ENCODE data around the gene RPL11.
"Not testable (repeated sequence)": the region's sequence is repeated elsewhere in the genome, so short reads cannot be mapped to it uniquely, and the experiment has no call there.

Gene RPL11

DNA sequence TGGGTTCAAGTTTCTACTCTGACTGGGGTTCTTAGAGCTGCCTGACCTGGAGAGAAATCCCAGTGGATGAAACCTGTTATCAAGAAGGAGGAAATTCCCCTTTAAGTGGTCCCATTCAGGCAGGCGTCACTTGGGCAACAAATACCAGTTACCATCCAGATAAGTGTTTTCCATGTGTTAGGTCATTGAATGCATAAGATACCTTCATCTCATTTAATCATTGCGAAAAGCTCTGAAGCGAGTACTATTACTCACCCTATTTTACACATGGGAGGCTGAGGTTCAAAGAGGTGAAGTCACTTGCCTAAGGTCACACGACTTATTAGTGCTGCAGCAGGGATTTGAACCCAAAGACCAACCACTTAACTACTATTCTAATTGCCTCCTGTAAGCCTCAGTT, 45.5 kb upstream of the RPL11 start:
- Histone ChIP-seq H2AK5ac (ENCODE audit: low read depth, low read length) (no peak overlapping the region), H3K23ac (ENCODE audit: low read depth, low read length, poor library complexity) (no peak overlapping the region), H4K8ac (ENCODE audit: low read depth, low read length) (no peak overlapping the region), H3K9me3 (replicated peaks in 1 of 2; ENCODE audit: control insufficient read depth in 2 of 2, insufficient read depth in 1 of 2, low read depth in 1 of 2, low read length in 2 of 2) (no peaks in the 10 kb centered on the region), H3K4me1 (ENCODE audit: control insufficient read depth in 2 of 2, insufficient read depth in 1 of 2, low read depth in 1 of 2, low read length in 2 of 2) (peaks cover 7 to 10% of the 10 kb centered on the region in 2 donors), H4K91ac (ENCODE audit: low read depth, low read length, poor library complexity) (no peak overlapping the region), H3K79me1 (ENCODE audit: low read depth, low read length) (no peaks in the 10 kb centered on the region), H2BK15ac (ENCODE audit: low read length) (no peak overlapping the region), H2BK120ac (ENCODE audit: low read depth, low read length) (no peak overlapping the region), H2AFZ (ENCODE audit: low read length) (no peak overlapping the region), H3K4me3 (ENCODE audit: low read length in 2 of 2) (no peak overlapping the region), H3K27me3 (ENCODE audit: control insufficient read depth in 3 of 3, insufficient read depth in 3 of 3, low read depth in 1 of 3, low read length in 3 of 3) (peaks cover 0 to 17% (median 0%) of the 10 kb centered on the region in 3 experiments), H2BK12ac (ENCODE audit: low read length) (no peak overlapping the region), H3K14ac (ENCODE audit: low read length) (no peak overlapping the region), H3K27ac (replicated peaks; ENCODE audit: low read length) (no peak overlapping the region), H3K36me3 (replicated peaks in 1 of 2; ENCODE audit: control insufficient read depth in 2 of 2, insufficient read depth in 2 of 2, low read length in 2 of 2) (no peaks in the 10 kb centered on the region), H3K4me2 (ENCODE audit: insufficient read depth, low read length, poor library complexity, severe bottlenecking) (no peak overlapping the region), H3K18ac (ENCODE audit: low read length) (no peak overlapping the region), H3K4ac (ENCODE audit: low read length) (no peak overlapping the region), H3K9ac (ENCODE audit: low read depth, low read length, poor library complexity) (no peak overlapping the region), H2BK5ac (ENCODE audit: low read length) (no peak overlapping the region)
- no peak for DNase-seq (ENCODE audit: low spot score)
- no CpG with 5 or more reads among the region's 4 CpGs for WGBS, 2 donors (ENCODE audit: extremely low coverage in 2 of 2, insufficient read length in 2 of 2, insufficient replicate concordance in 1 of 2)

DNA sequence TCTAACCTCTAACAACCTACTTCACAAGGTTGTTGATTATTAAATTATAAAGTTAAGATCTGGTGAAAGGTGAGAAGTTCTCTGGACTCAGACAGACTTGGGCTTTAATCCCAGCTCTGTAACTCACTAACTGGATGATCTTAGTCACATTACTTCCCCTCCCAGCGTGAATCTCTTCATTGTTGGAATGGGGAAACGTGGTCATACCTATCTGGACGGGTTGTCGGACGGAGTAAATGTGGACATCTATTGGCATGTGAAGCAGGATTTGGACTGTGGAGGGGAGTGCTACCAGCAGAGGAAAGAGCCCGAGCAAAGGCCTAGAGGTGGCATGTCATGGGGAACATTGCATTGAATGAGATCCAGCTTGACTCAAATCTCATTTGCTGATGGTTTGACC, 45.1 kb upstream of the RPL11 start:
- WGBS, 2 donors (ENCODE audit: extremely low coverage in 2 of 2, insufficient read length in 2 of 2, insufficient replicate concordance in 1 of 2): no CpG with 5 or more reads among the region's 6 CpGs
- no peak overlapping the region for H4K91ac ChIP-seq (ENCODE audit: low read depth, low read length, poor library complexity)
- H3K9ac ChIP-seq (ENCODE audit: low read depth, low read length, poor library complexity): no peak overlapping the region
- H3K18ac ChIP-seq (ENCODE audit: low read length): no peak overlapping the region
- no peak overlapping the region for H2BK12ac ChIP-seq (ENCODE audit: low read length)
- no peak overlapping the region for H3K4ac ChIP-seq (ENCODE audit: low read length)
- no peaks in the 10 kb centered on the region for H3K9me3 ChIP-seq (replicated peaks in 1 of 2; ENCODE audit: control insufficient read depth in 2 of 2, insufficient read depth in 1 of 2, low read depth in 1 of 2, low read length in 2 of 2)
- no peak overlapping the region for H2BK120ac ChIP-seq (ENCODE audit: low read depth, low read length)
- H3K27ac ChIP-seq (replicated peaks; ENCODE audit: low read length): no peak overlapping the region
- no peak for DNase-seq (ENCODE audit: low spot score)
- no peak overlapping the region for H3K4me2 ChIP-seq (ENCODE audit: insufficient read depth, low read length, poor library complexity, severe bottlenecking)
- H3K79me1 ChIP-seq (ENCODE audit: low read depth, low read length): no peaks in the 10 kb centered on the region
- no peak overlapping the region for H2AK5ac ChIP-seq (ENCODE audit: low read depth, low read length)
- H3K4me1 ChIP-seq (ENCODE audit: control insufficient read depth in 2 of 2, insufficient read depth in 1 of 2, low read depth in 1 of 2, low read length in 2 of 2): peaks cover 7 to 10% of the 10 kb centered on the region in 2 donors
- no peak overlapping the region for H2BK5ac ChIP-seq (ENCODE audit: low read length)
- H3K36me3 ChIP-seq (replicated peaks in 1 of 2; ENCODE audit: control insufficient read depth in 2 of 2, insufficient read depth in 2 of 2, low read length in 2 of 2): no peaks in the 10 kb centered on the region
- no peak overlapping the region for H2BK15ac ChIP-seq (ENCODE audit: low read length)
- no peak overlapping the region for H4K8ac ChIP-seq (ENCODE audit: low read depth, low read length)
- no peak overlapping the region for H3K14ac ChIP-seq (ENCODE audit: low read length)
- no peak overlapping the region for H3K4me3 ChIP-seq (ENCODE audit: low read length in 2 of 2)
- H2AFZ ChIP-seq (ENCODE audit: low read length): no peak overlapping the region
- peaks cover 0 to 22% (median 0%) of the 10 kb centered on the region in 3 experiments for H3K27me3 ChIP-seq (ENCODE audit: control insufficient read depth in 3 of 3, insufficient read depth in 3 of 3, low read depth in 1 of 3, low read length in 3 of 3)
- no peak overlapping the region for H3K23ac ChIP-seq (ENCODE audit: low read depth, low read length, poor library complexity)

DNA sequence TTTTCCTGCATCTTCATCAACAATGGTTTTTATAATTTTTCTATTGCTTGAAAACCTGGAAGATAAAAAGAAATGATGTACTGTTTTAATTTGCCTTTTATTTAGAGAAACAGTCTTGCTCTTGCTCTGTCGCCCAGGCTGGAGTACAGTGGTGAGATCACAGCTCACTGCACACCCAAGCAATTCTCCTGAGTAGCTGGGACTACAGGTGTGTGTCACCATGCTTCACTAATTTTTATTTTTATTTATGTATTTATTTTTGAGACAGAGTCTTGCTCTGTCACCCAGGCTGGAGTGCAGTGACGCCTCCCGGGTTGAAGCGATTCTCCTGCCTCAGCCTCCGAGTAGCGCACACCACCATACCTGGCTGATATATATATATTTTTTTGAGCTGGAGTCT, 43.0 kb upstream of the RPL11 start:
- Histone ChIP-seq H2AK5ac (ENCODE audit: low read depth, low read length) (no peak overlapping the region), H3K36me3 (replicated peaks in 1 of 2; ENCODE audit: control insufficient read depth in 2 of 2, insufficient read depth in 2 of 2, low read length in 2 of 2) (no peaks in the 10 kb centered on the region), H2AFZ (ENCODE audit: low read length) (no peak overlapping the region), H3K14ac (ENCODE audit: low read length) (no peak overlapping the region), H4K91ac (ENCODE audit: low read depth, low read length, poor library complexity) (no peak overlapping the region), H2BK15ac (ENCODE audit: low read length) (no peak overlapping the region), H3K4me3 (ENCODE audit: low read length in 2 of 2) (no peak overlapping the region), H3K9me3 (replicated peaks in 1 of 2; ENCODE audit: control insufficient read depth in 2 of 2, insufficient read depth in 1 of 2, low read depth in 1 of 2, low read length in 2 of 2) (no peaks in the 10 kb centered on the region), H3K18ac (ENCODE audit: low read length) (no peak overlapping the region), H3K27me3 (ENCODE audit: control insufficient read depth in 3 of 3, insufficient read depth in 3 of 3, low read depth in 1 of 3, low read length in 3 of 3) (peaks cover 0 to 22% (median 0%) of the 10 kb centered on the region in 3 experiments), H3K4me2 (ENCODE audit: insufficient read depth, low read length, poor library complexity, severe bottlenecking) (no peak overlapping the region), H3K27ac (replicated peaks; ENCODE audit: low read length) (no peak overlapping the region), H2BK5ac (ENCODE audit: low read length) (no peak overlapping the region), H3K9ac (ENCODE audit: low read depth, low read length, poor library complexity) (no peak overlapping the region), H3K4me1 (ENCODE audit: control insufficient read depth in 2 of 2, insufficient read depth in 1 of 2, low read depth in 1 of 2, low read length in 2 of 2) (peaks cover 7 to 10% of the 10 kb centered on the region in 2 donors), H2BK120ac (ENCODE audit: low read depth, low read length) (no peak overlapping the region), H2BK12ac (ENCODE audit: low read length) (no peak overlapping the region), H3K23ac (ENCODE audit: low read depth, low read length, poor library complexity) (no peak overlapping the region), H3K4ac (ENCODE audit: low read length) (no peak overlapping the region), H4K8ac (ENCODE audit: low read depth, low read length) (no peak overlapping the region), H3K79me1 (ENCODE audit: low read depth, low read length) (no peaks in the 10 kb centered on the region)
- WGBS, 2 donors (ENCODE audit: extremely low coverage in 2 of 2, insufficient read length in 2 of 2, insufficient replicate concordance in 1 of 2): no CpG with 5 or more reads among the region's 6 CpGs
- DNase-seq (ENCODE audit: low spot score): no peak

DNA sequence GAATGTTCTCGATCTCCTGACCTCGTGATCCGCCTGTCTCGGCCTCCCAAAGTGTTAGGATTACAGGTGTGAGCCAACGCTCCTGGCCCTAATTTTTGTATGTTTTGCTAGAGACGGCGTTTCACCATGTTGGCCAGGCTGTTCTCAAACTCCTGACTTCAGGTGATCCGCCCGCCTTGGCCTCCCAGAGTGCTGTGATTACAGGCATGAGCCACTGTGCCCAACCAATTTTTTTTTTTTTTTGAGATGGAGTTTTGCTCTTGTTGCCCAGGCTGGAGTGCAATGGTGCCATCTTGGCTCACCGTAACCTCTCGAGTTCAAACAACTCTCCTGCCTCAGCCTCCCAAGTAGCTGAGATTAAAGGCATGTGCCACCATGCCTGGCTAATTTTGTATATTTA, 42.4 kb upstream of the RPL11 start:
- H3K4ac ChIP-seq (ENCODE audit: low read length); H2BK15ac ChIP-seq (ENCODE audit: low read length); H3K9me3 ChIP-seq (replicated peaks in 1 of 2; ENCODE audit: control insufficient read depth in 2 of 2, insufficient read depth in 1 of 2, low read depth in 1 of 2, low read length in 2 of 2); H4K8ac ChIP-seq (ENCODE audit: low read depth, low read length); H3K23ac ChIP-seq (ENCODE audit: low read depth, low read length, poor library complexity); H2BK120ac ChIP-seq (ENCODE audit: low read depth, low read length); H3K4me3 ChIP-seq (ENCODE audit: low read length in 2 of 2); H3K9ac ChIP-seq (ENCODE audit: low read depth, low read length, poor library complexity); H2AFZ ChIP-seq (ENCODE audit: low read length); H3K18ac ChIP-seq (ENCODE audit: low read length); DNase-seq (ENCODE audit: low spot score); H2BK5ac ChIP-seq (ENCODE audit: low read length); H3K27ac ChIP-seq (replicated peaks; ENCODE audit: low read length); H4K91ac ChIP-seq (ENCODE audit: low read depth, low read length, poor library complexity); H3K4me2 ChIP-seq (ENCODE audit: insufficient read depth, low read length, poor library complexity, severe bottlenecking); H3K14ac ChIP-seq (ENCODE audit: low read length); H3K79me1 ChIP-seq (ENCODE audit: low read depth, low read length); H2BK12ac ChIP-seq (ENCODE audit: low read length); H3K4me1 ChIP-seq (ENCODE audit: control insufficient read depth in 2 of 2, insufficient read depth in 1 of 2, low read depth in 1 of 2, low read length in 2 of 2); H3K36me3 ChIP-seq (replicated peaks in 1 of 2; ENCODE audit: control insufficient read depth in 2 of 2, insufficient read depth in 2 of 2, low read length in 2 of 2); H2AK5ac ChIP-seq (ENCODE audit: low read depth, low read length): not testable (repeated sequence)
- WGBS, 2 donors (ENCODE audit: extremely low coverage in 2 of 2, insufficient read length in 2 of 2, insufficient replicate concordance in 1 of 2): no CpG with 5 or more reads among the region's 11 CpGs
- H3K27me3 ChIP-seq (ENCODE audit: control insufficient read depth in 3 of 3, insufficient read depth in 3 of 3, low read depth in 1 of 3, low read length in 3 of 3): peaks cover 0 to 20% (median 0%) of the 10 kb centered on the region in 3 experiments
